VCaP (cell line): Measurements from ENCODE around the gene TTLL6.
A peak's percentile ranks its signal among the peaks of the same experiment; 100 is the strongest.

Experiments used
- H3K27ac ChIP-seq: fragments of 450-650 bp; 2 replicates; pipeline ENCODE4 v1.5.1; 2017
- TF ChIP-seq, protein P1 (sequence below): fragments of 450-650 bp; conservative IDR thresholded peaks from 2 replicates; pipeline ENCODE4 v1.5.1; 2017; ENCODE audit warnings: mild to moderate bottlenecking, moderate library complexity

The TTLL6 gene

DNA sequence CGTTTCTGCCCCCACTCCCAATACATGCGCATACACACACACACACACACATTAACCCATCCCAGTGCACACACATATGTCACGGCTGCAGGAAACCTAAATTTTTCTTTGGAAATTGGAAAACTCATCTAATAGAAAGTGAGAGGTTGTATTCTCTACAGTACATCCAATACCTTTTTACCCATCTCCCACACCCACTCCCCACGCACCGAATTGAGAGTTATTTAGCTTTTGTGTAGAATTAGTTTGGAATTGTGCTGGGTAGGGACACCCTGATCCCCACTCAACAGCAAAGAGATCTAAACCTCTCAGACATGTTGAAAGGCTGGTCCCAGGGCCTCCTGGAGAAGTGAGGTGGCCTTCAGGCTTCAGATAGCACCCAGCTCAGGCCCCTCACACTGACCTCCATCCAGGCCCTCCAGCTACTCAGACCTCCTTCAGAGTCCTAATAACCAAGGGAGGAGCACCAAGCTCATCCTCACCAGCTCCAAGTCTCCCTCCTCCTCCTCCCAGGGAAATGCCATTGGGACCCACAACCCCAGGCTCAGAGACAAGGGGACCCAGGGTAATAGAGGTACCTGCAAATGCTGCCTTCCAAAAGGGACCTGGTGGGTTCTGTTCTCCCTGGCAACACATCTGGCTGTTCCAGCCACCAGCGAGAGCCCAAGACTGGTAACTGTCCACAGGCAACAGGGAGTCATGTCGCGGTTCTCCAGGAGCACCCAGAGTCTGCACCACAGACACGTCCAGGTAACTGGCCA is 89.4 kb downstream of the TTLL6 start:
- TF ChIP-seq, protein P1, sequence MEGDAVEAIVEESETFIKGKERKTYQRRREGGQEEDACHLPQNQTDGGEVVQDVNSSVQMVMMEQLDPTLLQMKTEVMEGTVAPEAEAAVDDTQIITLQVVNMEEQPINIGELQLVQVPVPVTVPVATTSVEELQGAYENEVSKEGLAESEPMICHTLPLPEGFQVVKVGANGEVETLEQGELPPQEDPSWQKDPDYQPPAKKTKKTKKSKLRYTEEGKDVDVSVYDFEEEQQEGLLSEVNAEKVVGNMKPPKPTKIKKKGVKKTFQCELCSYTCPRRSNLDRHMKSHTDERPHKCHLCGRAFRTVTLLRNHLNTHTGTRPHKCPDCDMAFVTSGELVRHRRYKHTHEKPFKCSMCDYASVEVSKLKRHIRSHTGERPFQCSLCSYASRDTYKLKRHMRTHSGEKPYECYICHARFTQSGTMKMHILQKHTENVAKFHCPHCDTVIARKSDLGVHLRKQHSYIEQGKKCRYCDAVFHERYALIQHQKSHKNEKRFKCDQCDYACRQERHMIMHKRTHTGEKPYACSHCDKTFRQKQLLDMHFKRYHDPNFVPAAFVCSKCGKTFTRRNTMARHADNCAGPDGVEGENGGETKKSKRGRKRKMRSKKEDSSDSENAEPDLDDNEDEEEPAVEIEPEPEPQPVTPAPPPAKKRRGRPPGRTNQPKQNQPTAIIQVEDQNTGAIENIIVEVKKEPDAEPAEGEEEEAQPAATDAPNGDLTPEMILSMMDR, result no peak
- peak overlapping the region; percentile 100 for H3K27ac ChIP-seq

DNA sequence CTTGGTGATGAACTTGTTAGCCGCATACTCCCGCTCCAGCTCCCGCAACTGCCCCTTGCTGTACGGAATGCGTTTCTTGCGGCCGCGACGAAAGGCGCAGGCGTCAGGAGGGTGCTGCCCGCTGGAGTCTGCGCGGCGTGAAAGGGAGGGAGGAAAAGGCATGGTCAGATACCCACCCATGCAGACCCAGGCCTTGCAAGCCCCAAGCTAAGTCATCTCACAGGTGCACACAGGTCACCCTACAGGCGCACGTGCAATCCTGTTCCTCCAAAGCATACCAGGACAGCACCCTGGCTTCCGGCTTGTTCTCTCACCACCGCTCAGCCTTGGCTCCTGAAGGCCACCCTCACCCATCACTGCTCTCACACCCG is 90.1 kb downstream of the TTLL6 start:
- TF ChIP-seq, protein P1, result no peak
- H3K27ac ChIP-seq, result peak overlapping the region; percentile 100

DNA sequence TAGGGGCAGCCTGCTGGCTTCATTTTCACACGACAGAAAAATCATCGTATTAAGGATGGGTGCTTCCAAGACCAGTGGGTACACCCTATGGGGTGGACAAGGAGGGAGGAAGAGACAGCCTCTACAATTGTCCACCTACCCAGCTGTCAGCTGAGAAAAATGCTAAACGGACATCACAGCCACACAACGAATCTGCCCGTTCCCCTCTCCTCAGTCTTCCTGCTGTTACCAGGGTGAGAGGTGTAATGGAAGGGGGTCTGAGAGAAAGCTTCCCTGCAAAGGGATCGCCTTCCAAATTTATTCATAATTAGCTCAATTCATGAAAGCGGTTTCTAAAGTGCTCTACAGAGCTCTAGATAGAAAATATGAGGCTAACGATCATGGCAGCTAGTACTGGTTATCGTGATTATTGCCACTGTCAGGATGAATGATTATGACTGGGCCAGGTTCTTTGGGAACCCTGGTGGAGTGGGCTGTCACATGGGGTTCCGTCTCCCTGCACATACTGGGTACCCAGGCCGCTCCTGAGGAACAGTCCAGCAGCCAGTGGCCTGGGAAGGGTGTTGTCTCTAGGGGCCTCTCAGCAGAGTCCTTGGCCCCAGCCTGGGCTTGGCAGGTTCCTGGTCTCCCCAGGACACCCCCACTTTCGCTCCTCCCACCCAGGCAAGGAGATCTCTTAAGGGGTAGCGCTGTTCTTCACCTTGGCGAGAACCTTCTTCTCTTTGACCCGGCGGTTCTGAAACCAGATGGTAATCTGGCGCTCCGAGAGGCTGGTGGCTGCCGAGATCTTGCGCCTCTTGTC is 90.7 kb downstream of the TTLL6 start:
- TF ChIP-seq, protein P1, result no peak
- H3K27ac ChIP-seq, result peak overlapping the region; percentile 100

DNA sequence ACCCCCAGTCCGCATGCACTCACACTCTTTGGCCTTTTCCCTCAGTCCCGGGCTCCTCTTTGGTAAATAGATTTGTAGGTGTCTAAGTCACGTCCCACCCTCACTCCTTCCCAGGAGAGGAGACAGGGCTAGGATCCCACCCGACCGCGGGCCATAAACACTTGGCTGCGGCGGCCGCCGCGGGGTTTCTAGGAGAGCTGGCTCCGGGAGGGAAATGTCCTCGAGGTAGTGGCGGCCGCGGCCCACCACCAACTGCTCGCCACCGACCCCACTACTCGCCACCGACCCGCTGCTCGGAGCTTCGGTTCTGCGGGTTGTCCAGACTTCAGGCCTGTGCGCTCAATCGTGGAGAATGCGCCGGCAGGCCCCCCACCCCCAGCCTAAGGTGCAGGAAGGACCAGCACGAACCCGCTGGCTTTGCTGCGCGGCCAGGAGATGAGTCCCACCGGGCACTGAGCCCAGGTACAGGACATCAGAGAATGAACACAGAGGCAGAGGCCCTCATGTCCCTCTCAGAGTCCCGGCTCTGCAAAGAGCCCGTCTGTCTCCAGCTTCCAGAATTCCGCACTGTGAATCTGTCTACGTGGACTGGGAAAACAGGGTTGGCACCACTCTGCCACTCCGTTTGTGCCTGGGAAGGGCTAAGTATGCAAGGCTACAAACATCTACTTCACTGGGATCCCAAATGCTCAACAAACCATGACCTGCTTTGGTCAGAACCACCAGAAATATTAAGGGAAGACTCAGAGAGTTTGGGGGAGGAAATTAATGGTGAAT is 91.6 kb downstream of the TTLL6 start:
- TF ChIP-seq, protein P1, result no peak
- peak overlapping the region; percentile 100 for H3K27ac ChIP-seq

DNA sequence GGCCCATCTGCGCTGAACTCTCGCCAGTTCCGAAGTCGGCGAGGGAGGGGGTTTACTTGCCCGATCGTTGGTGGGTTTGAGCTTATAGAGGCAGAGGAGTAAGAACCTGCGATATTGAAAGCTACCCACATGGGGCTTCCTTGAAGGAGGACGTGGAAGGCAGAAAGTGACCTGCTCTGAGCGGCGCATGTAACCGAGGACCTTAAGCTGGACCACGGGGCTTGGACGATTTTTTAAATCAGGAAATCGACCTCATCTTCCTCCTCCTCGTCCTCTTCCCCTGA is 92.1 kb downstream of the TTLL6 start:
- TF ChIP-seq, protein P1, result no peak
- H3K27ac ChIP-seq, result peak overlapping the region; percentile 100

DNA sequence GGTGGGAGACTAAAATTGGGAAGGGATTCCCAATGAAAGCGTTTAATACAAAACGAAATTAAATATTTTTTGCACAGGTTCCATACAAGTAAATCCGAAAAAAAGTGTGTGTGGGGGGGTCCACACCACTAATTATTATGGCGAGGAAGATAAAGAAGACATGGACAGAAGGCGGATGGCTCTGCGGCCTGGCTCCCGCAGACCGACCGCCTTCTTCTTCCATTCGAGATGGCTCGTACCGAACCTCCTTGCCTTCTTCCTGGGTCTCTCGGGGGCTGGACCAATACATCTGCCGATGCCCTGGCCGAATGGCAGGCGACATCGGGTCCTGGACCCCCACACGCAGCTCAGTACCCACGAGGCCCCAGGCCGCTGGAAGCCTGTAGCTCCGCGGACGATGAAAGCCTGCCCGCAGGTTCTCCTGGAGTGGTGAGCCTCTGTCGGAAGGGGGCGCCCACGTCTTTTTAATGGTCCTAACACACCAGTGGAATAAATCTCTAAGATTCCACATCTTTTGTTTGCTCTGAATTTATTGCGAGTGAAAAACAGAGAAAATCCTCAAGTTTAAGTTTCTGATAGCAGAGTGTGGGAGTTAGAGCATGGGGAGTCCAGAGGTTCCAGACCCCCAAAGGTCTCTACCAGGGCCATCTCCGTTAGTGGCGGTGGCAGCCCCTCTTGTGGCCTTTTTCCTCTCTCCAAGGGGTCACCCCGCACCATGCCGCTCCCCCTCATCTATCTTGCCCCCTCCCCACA is 92.6 kb downstream of the TTLL6 start:
- TF ChIP-seq, protein P1, result peak; percentile 85
- H3K27ac ChIP-seq, result peak overlapping the region; percentile 100
